GM18870 (cell line): ENCODE results near the gene VDAC2.

Experiments used
- ATAC-seq: cut with Tn5 transposase; IDR thresholded peaks from one replicate; pipeline ENCODE4 v1.9.1; 2021; ENCODE audit warnings: moderate library complexity; ENCODE audit not compliant: unreplicated experiment

Gene VDAC2

DNA sequence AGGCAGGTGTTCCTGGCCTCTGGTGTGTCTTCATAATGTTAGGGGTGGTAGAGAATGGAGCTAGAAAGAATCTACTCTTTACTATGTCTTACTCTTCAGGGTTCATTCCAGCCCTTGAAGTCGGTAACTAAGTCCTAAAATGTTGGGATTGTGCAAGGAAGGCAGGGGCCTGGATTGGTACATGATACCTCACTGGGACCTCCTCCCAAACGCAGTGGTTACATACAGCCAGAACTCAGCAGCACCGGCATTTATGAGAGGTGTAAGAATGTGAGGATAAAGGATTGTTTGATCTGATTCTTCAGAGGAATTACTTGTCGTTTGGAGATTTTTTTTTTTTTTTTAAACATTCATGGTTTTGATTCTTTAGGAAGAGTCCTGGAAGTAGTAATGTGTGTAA, 18.2 kb downstream of the VDAC2 start:
- ATAC-seq = no peak

DNA sequence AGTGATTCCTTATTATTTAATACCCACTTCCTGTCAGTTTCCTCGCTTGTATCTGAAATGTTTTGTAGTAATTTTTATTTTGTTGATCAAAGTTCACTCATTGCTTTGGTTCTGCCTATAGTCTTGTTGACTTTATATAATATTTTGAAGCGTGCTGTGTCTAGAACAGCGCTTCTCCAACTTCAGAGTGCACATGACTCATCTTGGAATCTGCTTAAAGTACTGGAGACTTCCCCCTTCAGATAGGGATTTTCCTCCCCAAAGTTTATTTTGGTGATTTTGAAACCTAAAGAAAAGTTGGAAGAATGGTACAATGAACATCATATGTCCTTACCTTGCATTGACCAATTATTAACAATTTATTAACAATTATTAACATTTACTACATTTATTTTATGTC, 19.4 kb downstream of the VDAC2 start:
- no peak for ATAC-seq

DNA sequence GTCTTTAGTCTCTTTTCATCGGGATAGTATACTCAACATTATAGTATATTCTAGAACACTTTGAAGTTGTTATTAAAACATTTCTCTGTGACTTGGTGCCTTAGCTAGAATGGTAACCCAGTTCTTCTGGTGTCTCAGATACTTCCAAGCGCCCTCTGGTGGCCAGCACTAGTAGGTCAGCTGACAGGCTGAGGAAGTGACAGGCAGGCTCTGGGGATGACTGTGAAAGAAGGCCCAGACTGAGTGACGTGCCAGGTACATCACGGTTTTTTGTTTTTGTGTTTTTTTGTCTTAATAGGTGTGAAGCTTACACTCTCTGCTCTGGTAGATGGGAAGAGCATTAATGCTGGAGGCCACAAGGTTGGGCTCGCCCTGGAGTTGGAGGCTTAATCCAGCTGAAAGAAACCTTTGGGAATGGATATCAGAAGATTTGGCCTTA, 20.0 kb downstream of the VDAC2 start:
- ATAC-seq = peak; percentile 59

DNA sequence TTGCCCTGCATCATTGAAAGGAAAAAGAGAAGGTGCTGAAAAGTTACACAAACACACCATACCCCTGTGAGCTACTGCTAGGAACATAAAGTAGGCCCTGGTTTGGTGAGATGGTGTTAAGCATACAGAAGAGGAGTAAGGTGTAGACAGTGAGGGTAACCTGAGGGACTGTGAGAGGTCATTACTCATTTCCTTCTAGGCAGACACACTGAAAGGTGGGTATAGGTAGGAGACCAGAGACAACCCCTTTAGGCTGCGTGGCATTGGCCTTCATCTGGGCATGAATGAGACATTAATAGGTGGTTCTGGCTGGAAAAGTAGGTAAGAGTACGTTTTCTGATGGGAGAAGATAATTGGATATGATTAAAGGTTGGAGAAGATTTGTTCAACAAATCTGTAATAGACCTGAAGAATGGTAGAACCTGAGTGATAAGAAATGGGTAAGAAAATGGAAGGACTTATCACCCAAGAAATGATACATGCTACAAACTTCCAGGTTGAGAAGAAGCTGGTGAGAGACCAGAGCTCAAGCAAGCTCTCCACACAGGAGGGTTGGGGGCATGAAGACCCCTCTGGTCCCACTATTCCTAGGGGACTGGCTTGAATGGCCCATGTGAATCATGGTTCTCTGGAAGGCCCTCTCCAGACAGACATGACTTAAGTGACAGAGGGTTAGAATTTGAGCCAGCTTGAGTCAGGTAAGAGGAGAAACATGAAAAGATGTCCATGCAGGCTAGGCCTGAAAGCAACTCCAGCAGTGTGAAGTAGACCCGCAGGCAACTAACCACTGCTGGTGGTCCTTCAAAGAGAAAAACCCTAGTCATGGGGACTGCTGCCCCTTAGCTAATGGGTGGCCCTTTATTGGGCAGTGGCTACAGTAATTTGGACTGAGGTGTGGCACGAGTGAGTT, 21.3 kb downstream of the VDAC2 start:
- no peak for ATAC-seq

DNA sequence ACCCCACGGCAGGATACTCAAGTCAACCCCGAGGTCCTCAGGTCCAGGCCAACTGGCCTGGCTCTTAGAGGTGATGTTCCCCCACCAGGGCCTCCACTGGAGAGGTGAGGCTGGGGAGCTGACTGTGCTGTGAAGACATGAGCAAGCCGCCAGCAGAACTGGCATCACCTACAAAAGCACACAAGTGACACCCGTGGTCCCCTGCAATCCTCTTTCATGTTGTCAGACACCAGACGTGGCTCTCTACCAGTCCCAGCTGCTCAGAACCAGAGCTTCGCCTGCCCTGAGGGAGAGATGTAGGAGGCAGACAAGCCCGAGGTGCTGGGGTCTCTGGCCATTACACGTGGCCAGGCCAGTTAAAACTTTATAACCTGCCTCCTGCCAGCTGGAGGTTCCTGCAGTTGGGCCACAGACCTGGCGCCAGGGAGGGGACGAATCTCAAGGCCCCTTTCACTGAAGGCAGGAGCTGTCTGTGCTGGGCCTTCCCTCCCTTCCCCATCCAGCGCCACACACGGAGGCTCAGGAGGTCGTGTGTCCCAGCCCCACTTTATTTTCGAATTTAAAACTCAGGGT, 22.9 kb downstream of the VDAC2 start:
- no peak for ATAC-seq

DNA sequence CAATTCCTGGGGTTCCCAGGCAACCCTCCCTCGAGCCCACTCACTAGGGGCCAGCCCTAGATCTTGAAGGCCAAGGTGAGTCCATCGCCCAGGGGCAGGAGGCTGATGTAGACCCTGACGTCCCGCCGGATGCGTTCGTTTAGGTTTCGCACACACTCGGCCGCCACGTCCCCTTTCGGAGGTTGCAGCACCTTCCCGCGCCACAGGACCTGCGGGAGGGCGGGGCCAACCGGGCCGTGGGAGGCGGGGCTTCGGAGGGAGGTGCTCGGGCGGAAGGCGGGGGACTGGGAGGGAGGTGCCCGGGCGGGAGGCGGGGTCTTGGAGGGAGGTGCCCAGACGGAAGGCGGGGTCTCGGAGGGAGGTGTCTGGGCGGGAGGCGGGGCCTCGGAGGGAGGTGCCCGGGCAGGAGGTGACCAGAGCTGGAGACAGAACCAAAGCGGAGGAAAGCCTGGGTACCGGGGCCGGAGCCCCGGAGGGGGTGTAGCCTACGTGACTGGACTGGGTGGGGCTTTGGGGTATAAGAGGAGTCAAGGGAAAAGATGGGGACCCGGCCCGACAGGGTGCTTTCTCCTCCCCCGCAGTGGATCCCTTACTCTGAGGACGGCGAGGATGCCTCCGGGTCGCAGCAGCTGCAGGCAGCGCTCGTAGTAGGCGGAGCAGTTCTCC, 23.6 kb downstream of the VDAC2 start:
- no peak for ATAC-seq

DNA sequence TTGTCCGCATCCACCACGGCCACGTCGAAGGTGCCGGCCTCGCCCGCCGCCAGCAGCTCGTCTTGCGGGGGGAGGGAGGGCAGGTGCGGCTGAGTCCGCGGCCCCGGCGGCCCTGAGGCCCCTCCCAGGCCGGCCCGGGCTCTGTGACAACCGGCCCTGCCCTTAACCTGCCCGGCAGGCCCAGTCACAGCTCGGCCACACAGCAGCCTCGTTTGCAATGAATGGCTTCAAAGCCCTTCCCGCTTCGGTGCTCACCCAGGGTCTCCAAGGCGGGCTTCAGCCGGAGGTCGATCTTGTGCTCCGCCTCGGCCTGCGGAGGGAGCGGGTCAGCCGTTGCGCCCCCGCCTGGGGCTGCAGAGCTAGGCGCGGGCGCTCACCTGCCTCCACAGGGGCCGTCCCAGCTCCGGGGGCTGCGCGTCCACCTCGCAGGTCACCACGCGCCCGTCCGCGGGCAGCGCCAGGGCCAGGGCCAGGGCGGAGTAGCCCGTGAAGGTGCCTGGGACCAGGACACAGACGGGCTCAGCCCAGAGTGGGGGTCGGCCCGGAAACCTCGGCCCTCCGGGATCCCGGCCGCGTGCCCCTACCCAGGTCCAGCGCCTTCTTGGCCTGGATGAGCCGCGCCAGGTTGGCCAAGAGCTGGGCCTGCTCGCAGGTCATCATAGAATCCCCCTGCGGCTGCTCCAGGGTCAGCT, 24.2 kb downstream of the VDAC2 start:
- ATAC-seq = no peak

DNA sequence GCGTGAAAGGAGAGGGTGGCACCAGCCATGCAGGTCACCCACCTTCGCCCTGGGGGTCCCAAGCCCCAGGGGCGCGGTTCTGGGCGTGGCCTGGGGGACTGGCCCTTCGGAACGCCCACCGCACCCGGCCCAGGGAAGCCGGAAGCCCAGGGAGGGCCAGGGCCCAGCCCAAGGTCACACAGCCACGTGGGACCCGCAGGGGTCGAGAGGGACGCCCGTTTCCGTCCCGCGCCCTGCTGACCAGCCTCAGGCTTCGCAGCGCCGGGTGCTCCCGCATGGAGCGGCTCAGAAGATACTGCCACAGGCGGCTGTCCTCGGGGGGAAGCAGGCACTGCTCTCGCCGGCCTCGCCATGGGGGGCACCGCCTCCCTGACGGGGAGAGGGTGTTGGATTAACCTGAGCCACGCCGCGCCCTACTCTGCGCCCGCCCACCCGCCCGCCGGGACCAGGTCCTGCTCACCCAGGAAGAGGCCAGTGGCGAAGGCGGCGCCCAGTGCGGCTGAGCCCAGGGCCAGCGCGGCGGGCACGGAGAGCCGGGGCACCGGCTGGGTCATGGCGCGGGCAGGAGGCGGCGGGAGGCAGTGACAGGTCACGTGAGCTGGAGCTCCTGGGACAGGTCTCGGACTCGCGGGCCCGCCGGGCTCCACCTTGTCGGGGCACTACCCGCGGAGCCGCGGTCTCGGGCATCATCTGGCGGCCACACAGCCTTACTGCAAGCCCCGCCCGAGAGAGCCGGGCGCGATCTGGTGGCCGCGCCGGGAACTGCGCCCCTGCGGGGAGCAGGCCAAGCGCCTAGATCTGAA, 25.0 kb downstream of the VDAC2 start, which contains the start of gene COMTD1:
COMTD1 (minus strand) TSS at position 583 of the 803 bp plus-strand sequence; CDS start at position 554, 29 bp downstream.
- peak; percentile 59 for ATAC-seq

DNA sequence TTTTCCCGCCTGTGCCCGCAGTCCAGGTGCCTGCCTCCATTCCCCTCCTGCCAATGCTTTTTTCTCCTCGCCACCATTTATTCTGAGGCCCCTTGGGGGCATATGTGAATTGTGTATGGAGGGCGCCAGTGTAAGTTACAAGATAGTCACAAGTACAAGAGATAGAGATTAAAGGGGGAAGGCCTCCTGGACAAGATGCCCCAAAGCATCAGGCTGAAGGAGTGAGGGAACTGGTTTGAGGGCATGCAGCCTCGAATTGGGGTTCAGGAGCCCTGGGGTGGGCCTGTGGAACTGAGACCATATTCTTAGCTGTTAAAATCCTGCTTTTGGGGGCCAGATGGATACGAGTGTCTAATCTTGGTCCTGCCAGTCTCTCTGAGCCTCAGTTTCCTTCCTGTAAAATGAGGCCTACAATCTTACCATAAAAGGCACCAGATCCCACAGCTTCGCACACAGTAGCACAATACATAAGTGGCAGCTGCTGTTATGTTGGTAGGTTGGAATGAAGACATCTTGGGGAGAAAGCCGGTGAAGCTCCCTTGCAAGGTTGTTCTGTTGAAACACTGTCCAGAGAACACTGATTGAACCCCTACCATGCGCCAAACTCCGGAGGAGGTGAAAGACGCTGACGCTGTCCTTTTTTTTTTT, 25.7 kb downstream of the VDAC2 start:
- ATAC-seq = peak; percentile 2

DNA sequence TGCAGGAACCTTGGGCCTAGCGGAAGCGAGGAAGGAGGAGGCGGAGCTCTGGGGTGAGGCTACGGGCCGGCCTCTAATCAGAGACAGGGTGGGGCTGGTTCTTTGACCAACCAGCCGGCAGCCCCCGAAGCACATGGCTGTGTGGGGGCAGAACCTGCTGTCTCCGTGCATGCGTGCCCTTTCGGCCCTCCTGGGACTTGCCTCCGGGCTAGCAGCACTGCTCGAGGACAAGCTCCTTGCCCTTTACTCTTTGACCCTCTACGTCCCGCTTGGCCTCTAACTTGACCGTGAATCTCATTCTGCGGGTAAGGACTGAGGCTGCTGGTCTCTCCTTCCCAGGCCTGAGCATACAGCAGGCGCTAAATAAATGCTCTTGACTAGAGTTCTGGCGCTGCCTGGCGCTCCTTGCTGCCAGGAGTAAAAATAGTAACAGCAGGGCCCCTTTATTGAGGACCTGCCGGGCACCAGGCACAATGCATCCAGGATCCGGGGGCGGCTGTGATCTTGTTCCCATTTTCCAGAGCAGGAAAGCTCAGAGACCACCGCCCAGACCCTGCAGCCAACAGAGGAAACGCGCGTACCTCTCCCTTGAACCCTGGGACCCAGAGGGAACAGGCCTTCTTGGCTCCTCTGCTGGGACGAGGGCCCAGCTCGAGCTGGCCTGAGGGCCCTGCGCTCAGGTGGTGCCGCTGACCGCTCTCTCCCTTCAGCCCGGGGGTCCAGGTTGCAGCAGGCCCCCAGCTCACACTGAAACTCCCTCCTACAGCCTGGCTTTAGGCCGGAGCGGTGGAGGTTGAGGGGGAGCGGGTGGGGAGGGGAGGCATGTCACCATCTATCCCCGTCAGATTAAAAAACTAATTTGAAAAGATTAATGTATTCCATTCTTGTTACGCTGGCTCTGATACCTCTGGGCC, 27.8 kb downstream of the VDAC2 start:
- no peak for ATAC-seq

DNA sequence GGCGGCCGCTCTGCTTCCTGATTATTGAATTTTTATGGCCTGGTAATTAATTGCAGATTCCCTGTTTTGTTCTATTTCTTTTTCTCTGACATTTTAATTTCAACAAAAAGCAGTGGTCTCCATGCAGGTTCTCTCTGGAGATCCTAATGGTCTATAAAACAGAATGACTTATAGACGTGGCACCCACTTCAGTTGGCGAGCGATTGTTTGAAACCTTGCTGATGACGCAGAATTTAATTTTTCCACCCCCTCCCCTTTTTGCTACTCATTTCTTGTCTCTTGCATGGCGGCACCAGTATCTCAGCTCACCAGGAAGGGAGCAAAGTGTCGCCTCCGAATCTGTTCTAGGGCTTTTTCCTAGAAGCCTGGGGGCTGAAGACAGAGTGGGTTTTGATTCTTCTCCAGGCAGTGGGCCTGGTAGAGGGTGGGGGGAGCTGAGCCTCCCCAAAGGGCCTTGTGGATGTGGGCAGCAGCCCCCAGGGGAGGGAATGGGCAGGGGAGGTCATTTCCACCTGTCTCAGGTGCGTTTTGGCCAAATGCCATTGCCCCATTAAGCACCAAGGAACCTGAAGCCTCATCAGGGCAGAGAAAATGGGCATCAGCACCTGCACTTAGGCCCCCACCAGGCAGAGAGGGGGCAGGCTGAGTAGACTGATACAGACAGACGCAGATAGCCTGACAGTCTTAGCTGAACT, 28.6 kb downstream of the VDAC2 start:
- ATAC-seq = no peak

DNA sequence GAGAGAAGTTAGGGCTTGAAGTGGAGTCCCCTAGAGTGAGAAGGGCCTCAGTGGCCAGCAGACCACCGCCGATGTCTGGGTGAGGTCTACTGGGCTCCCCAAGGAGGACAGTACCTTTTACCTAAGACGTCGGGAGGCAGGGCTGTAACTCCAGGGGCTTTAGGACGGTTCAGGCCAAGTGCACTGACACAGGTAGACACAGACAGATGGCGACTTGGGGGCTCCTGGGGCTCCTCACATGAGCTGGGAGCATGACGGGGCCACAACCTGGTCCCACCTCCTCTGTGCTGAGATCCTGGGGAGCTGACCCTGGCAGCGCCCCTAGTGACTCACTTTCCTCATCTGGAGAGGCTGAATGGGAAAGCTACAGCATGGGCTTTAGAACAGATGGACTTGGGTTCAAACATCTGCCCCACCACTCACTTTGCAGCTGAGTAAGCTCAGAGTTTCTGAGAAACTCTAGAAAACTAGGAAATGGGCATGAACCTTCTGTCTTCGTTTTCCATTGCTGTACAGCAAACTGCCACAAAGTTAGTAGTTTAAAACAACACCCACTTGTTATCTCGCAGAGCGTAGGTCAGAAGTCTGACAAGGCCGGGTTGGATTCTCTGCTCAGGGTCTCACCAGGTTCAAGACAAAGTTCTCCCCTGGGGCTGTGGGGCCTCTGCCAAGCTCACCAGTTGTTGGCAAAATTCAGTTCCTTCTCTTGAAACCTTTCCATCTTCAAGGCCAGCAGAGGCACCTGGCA, 29.9 kb downstream of the VDAC2 start:
- ATAC-seq = no peak

DNA sequence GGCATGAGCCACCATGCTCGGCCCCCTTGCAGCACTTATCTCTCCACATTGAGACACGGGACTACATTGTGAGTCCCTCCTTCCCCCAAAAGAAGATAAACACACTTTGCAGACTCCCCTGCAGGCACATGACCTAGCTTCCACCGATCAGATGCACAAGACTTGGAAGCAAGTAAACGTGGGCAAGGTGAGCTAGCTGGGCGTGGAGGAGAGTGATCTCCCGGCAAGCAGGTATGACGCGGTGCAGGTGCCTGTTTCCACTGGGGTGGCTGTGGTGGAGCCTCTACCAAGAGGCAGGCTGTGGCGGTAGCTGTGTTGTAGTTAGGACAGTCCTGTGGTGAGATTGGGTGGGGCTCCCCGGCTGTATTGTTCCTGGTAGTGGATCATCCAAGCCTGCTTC, 32.8 kb downstream of the VDAC2 start:
- no peak for ATAC-seq

DNA sequence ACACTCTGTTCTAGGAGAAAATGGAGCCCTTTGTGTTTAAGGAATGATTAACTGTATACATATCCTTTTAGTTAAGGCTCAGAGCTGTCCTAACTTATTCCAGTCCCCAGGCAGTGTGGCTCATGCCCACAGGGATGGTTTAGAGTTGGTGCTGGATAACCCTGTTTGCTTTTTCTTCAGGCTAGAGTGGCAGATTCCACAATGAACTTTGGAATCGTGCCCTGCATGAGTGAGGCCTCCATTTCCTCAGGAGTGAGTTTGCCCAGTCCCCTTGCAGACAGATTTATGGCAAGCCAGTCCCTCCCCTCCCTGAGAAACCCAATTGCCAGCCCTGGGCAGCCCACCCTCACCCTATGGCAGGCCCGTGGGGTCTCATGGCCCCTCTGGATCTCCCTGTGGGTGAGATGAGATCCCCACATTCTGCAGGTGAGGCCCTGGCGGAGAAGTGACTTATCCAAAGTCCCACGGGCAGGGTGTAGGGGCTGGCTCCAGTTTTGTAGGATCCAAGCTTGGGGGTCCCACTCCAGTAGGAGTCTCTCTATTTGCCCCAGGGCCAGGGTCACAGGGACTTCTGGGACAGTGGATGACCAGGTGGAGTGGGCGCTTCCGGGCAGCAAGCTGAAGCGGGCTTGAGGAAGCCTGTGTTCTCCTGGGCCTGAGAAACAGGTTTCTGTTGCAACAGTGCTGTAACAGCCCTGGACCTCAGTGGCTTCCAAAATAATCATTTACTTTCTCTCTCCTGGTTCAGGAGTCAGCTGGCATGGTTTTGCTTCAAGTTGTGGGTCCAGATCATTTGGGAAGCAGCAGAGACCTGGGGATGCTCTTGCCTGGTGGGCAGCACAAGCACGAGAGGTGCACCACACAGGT, 34.1 kb downstream of the VDAC2 start:
- ATAC-seq = no peak

DNA sequence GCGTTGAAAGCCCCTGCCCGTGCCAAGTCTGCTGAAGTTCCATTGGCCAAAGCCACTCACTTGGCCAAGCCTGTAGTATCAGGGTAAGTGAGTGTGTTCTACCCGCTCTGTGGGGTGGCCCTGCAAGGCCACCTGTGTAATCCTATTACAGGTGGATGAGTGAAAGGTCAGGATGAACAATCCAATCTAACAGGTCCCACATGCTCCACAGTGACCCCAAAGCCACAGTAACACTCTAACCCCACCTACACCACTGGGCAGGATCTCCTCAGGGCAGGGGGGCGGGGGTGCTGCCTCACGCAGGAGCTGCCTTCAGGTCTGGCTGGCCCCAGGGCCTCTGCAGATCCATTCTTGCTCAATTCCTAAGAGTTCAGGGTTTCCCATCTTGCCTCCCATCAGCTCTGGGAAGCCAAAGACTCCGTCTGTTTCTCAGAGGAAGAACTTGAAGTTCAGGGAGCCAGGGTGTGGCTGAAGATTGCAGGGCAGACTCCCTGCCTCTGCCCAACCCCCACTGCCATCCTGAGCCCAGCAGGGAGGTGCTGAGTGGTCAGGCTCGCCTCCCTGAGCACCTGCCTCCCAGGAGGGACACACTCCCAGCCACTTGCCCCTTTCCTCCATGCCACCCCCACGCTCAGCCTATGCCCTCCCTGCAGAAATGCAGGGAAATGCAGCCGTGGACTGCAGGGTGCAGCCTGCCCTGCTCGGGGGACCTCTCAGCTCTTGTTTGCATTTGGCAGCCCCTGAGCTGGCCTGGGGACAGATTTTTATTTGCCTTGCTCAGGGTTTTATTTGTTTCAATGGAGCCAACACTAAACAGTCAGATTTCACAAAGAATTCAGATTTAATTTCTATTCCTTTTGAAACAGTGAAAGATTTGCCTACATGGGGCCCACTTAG, 35.0 kb downstream of the VDAC2 start:
- ATAC-seq = no peak

DNA sequence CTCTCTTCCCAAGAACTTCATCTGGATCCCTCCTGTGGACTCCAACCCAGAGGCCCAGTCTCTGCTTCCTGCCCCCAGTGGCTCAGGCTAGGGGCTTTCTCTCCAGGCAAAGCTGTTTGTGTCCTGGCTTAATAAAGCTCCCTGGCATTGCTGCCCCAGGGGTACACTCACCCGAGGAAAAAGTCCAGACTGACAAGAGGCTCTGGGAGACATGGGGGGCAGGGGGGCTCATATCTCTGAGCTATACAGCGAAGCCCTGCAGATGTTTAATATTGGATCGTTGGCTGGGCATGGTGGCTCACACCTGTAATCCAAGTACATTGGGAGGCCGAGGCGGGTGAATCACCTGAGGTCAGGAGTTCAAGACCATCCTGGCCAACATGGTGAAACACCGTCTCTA, 35.9 kb downstream of the VDAC2 start:
- no peak for ATAC-seq
